ENCODE results near the gene RRP7A.
"Not testable (repeated sequence)": the region's sequence is repeated elsewhere in the genome, so short reads cannot be mapped to it uniquely, and the experiment has no call there.

Gene RRP7A

DNA sequence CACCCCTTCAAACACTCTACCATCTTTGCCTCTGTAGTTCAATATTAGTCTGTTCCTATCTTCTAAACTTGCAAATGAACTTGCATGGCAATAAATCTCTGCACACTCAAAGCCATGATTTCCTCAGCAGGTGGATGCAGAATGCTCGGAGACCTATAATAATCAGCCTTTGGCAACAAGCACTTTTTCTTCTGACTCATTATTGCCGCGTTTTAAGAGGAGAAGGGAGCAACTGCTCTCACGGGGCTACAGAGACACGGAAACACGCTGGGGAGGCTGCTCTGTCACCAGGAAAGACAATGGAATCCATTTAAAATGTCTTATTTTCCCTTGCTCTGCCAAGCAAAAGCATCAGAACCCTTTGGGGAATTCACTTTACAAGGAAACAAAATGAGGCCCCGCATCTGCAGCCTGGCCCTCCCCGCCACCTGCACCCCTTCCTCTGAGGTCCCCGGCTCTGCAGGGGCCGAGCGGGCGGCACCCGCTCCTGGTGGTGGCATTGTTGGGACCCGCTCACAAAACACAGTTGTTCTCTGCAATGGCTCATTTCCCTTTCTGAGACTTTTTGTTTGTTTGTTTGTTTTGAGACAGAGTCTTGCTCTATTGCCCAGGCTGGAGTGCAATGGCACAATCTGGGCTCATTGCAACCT, 15.6 kb upstream of the RRP7A start:
- DNase-seq, result not testable (repeated sequence)

- no peak for DNase-seq
Observed at GRCh38 chr22:42533638-42533977, 14.0 kb upstream of the RRP7A start.

- not testable (repeated sequence) for DNase-seq
Observed at GRCh38 chr22:42531401-42532084, 11.9 kb upstream of the RRP7A start.

DNA sequence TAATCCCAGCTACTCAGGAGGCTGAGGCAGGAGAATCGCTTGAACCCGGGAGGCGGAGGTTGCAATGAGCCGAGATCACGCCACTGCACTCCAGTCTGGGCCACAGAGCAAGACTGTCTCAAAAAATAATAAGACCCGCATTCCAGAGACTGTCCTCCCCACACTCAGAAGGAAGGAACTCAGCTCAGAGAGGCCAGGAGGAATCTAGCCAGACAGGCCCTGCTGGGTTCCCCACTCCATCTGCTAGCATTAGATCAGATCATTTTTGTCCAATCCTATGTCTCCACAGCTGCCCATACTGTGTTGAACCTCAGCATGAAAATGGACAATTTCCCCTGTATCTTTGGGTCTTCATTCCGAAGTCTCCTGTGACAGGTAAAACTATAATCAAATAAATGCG, 9.8 kb upstream of the RRP7A start:
- DNase-seq, result not testable (repeated sequence)

- no peak for DNase-seq
Observed at GRCh38 chr22:42528591-42529307, 9.2 kb upstream of the RRP7A start.

- no peak for DNase-seq
Observed at GRCh38 chr22:42522546-42522945, 3.0 kb upstream of the RRP7A start.

DNA sequence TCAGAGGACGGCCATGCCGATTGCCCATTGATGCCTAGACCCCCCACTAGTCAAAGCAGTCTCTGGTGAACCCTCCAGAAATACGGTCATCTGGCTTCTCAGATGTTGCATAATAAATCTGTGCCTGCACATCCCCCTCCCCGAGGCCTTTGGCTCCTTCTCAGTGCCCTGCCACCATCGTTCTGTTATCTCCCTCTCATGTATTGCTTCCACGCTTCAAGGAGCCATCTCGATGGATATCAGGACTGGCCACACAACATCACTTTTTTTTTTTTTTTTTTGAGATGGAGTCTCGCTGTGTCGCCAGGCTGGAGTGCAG, 1.6 kb upstream of the RRP7A start:
- DNase-seq, result no peak

GRCh38 chr22:42518638-42519524, 715 bp downstream of the RRP7A start:
- DNase-seq, result not testable (repeated sequence)

DNA sequence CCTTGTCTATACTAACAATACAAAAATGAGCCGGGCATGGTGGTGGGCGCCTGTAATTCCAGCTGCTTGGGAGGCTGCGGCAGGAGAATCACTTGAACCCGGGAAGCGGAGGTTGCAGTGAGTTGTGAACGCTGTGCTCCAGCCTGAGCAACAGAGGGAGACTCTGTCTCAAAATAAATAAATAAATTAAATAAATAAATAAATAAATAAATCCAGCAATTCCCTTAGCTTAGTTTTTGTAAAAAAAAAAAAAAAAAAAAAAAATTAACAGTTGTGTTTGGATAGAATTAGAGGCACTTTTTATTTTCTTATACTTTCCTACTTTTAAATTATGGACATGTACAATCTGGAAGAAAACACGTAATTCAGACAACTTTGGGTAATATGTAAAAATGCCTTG, 2.5 kb downstream of the RRP7A start:
- DNase-seq, result not testable (repeated sequence)

- no peak for DNase-seq
Observed at GRCh38 chr22:42515896-42516295, 3.7 kb downstream of the RRP7A start.

DNA sequence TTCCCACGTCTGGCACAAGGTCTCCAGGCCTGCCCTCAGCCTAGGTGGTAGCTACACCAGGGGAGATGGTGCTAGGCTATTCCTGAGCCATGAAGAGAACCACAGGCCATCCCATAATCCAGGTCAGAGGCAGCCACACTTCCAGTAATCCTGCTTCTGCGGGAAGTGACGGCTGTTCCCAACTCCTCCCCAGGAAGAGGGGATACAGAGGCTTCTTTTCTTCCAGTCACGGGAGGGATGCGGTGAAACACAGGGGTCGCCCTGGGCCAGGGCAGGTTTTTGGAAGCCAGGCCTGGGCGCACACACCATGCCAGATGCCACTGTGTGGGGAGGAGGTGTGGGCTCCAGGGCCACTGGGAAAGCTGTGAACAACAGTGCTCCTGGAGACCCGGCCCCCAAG, 4.3 kb downstream of the RRP7A start:
- DNase-seq, result not testable (repeated sequence)

GRCh38 chr22:42514331-42514730, 5.3 kb downstream of the RRP7A start:
- not testable (repeated sequence) for DNase-seq

DNA sequence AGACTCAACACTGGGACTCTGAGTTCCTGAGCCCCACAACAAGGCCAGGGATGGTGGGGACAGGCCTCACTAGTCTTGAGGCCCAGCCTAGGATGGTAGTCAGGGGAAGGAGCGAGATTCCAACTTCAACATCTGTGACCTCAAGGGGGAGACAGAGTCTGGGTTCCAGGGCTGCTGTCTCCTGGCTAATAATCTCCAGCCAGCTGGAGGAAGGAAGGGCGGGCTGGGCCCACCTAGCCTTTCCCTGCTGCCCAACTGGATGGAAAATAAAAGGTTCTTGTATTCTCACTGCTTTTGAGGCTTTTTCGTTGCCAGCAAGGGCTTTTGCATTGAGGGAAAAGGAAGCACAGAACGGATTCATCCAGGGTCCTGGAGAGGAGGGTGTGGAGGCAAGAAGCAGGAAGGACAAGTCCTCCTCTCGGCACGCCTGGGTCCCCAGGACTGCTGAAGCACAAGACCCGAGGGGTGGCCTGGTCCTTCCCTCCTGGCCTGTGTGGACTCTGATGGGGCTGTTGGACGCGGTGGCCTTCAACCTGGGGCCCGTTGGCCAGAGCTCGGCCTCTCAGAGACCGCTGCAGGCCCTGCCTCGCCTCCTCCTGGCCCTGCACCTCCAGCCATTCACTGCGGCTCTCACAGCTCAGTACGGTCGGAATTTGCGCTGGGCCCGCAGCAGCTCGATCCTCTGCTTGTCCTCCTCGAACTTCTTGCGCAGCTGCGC, 7.2 kb downstream of the RRP7A start:
- DNase-seq, result not testable (repeated sequence)

- no peak for DNase-seq
Observed at GRCh38 chr22:42511401-42511891, 8.2 kb downstream of the RRP7A start.

- no peak for DNase-seq
Observed at GRCh38 chr22:42509548-42509947, 10.0 kb downstream of the RRP7A start.

- DNase-seq, result not testable (repeated sequence)
Observed at GRCh38 chr22:42508975-42509364, 10.6 kb downstream of the RRP7A start.

DNA sequence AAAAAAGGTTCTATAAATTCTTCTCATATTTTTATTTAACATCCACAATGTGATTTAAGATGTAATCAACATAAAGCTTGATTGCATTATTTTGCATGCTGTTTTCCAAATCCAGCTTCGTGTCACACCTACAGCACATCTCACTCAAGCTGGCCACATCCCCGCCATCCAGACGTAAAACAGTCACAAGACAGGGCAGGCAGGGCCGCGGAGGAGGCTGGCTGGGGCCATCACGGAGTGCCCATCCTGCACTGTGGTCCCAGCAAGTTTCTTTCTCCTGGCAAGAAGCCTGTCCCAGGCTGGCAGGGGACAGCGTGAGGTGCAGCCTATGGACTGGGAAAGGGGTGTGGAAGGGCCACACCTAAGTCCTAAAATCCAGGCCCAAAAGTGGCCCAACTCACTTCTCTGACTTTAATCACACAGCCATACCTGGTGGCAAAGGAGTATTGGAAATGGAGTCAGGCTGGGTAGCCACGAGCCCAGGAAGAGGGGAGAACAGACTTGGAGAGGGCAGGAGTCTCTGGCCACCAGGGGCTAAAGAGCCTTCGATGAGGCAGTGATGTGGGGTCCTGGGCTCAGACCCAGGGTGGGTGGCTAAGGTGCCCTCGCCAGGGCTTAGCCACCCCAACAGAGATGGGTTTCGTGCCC, 11.1 kb downstream of the RRP7A start:
- DNase-seq, result not testable (repeated sequence)

GRCh38 chr22:42500836-42501179, 18.8 kb downstream of the RRP7A start:
- DNase-seq, result no peak

DNA sequence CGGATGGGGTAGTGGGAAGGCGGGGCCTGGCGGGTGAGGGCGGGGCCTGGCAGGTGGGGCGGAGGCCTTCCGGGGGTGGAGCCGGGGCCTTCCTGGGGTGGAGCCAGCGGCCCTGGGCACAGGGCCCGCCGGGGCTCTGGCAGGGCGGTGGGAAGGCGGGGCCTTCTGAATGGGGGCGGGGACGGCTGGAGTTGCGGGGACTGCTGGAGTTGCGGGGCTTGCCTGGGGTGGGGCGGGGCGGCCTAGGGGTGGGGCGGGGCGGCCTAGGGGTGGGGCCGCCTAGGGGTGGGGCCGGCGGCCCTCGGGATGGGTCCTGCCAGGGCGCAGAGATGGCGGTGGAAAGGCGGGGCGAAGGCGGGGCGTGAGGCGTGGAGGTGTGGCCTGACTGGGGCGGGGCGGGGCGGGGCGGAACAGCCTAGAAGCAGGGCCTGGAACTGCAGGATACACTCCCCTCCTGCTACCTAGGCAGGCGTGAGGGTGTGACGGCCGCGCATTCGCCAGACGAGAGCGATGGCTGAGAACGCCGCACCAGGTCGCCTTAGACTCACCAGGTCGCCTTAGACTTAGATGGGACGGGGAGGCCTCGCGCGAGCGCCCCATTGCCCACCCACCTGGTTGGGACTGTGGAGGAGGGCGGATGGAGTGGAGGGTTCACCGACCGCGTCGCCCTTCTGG, 19.3 kb downstream of the RRP7A start:
- DNase-seq, result peak; percentile 65 to 91 (median 75)

DNA sequence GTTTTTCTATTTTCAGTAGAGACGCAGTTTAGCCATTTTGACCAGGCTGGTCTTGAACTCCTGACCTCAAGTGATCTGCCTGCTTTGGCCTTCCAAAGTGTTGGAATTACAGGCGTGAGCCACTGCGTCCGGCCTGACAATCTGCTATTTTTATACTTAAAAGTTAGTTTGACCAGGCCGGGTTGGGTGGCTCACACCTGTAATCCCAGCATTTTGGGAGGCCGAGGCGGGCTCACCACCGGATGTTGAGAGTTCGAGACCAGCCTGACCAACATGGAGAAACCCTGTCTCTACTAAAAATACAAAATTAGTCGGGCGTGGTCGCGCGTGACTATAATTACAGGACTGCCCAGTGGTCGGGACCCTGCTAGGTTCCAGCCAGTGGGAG, 19.8 kb downstream of the RRP7A start:
- DNase-seq, result not testable (repeated sequence)

GRCh38 chr22:42495533-42496141, 24.0 kb downstream of the RRP7A start:
- not testable (repeated sequence) for DNase-seq

Data from T-helper 1 cell (primary cell).